DOHH2 (cell line): ENCODE results near the gene CDK2.
"Not testable (repeated sequence)": the region's sequence is repeated elsewhere in the genome, so short reads cannot be mapped to it uniquely, and the experiment has no call there.

ENCODE experiments used
- H3F3A ChIP-seq: fragments of 200-600 bp; sonication (generic), shearing (Covaris generic); 2 replicates; pipeline ENCODE4 v1.6.0; 2016; ENCODE audit warnings: antibody characterized with exemption, mild to moderate bottlenecking; ENCODE audit not compliant: control insufficient read depth, insufficient read depth
- H3K27ac ChIP-seq: fragments of 200-600 bp; sonication (generic); 2 replicates; pipeline ENCODE4 v1.5.1; 2014; ENCODE audit warnings: low read depth, mild to moderate bottlenecking, low read length, moderate library complexity
- H3K27me3 ChIP-seq: fragments of 200-600 bp; sonication (generic); 2 replicates; pipeline ENCODE4 v1.6.1; 2014; ENCODE audit warnings: mild to moderate bottlenecking, low read length, mixed read lengths; ENCODE audit not compliant: control insufficient read depth
- H3K36me3 ChIP-seq: fragments of 200-600 bp; sonication (generic); 2 replicates; pipeline ENCODE4 v1.6.1; 2014; ENCODE audit warnings: mild to moderate bottlenecking, low read length, moderate library complexity, mixed read lengths; ENCODE audit not compliant: control insufficient read depth
- H3K4me1 ChIP-seq: fragments of 200-600 bp; sonication (generic); 2 replicates; pipeline ENCODE4 v1.6.1; 2014; ENCODE audit warnings: mild to moderate bottlenecking, low read length, mixed read lengths; ENCODE audit not compliant: control insufficient read depth
- H3K4me2 ChIP-seq: fragments of 200-600 bp; sonication (generic); 2 replicates; pipeline ENCODE4 v1.6.0; 2014; ENCODE audit warnings: mild to moderate bottlenecking, low read length, moderate library complexity
- H3K4me3 ChIP-seq: fragments of 200-600 bp; sonication (generic); 2 replicates; pipeline ENCODE4 v1.5.1; 2014; ENCODE audit warnings: mild to moderate bottlenecking, low read length, mixed read lengths
- H3K79me2 ChIP-seq: fragments of 200-600 bp; sonication (generic); 2 replicates; pipeline ENCODE4 v1.6.1; 2014; ENCODE audit warnings: mild to moderate bottlenecking, low read length, mixed read lengths; ENCODE audit not compliant: control insufficient read depth
- H3K9me2 ChIP-seq: fragments of 200-600 bp; sonication (generic); replicated peaks from 2 replicates; pipeline ENCODE4 v1.6.1; 2014; ENCODE audit warnings: mild to moderate bottlenecking, low read length, mixed read lengths; ENCODE audit not compliant: control insufficient read depth
- H3K9me3 ChIP-seq: fragments of 200-600 bp; sonication (generic); 2 replicates; pipeline ENCODE4 v1.6.1; 2014; ENCODE audit warnings: antibody characterized with exemption, low read length, mixed read lengths; ENCODE audit not compliant: control insufficient read depth, insufficient read depth
- H4K20me1 ChIP-seq: fragments of 200-600 bp; sonication (generic); 2 replicates; pipeline ENCODE4 v1.6.0; 2014; ENCODE audit warnings: low read depth, mild to moderate bottlenecking, antibody characterized with exemption, low read length, moderate library complexity; ENCODE audit not compliant: control insufficient read depth, insufficient read depth
- EZH2phosphoT487 ChIP-seq: fragments of 200-600 bp; sonication (generic); IDR thresholded peaks from 2 replicates; pipeline ENCODE4 v1.6.1; 2017; ENCODE audit warnings: borderline replicate concordance, mild to moderate bottlenecking, antibody characterized with exemption, low read length, moderate library complexity, mixed read lengths
- TF ChIP-seq, protein P1 (sequence below): fragments of 200-600 bp; sonication (generic); IDR thresholded peaks from one replicate; pipeline ENCODE4 v1.5.1; 2014; ENCODE audit warnings: antibody characterized with exemption, mild to moderate bottlenecking, low read depth, low read length; ENCODE audit not compliant: poor library complexity, severe bottlenecking

The CDK2 gene

DNA sequence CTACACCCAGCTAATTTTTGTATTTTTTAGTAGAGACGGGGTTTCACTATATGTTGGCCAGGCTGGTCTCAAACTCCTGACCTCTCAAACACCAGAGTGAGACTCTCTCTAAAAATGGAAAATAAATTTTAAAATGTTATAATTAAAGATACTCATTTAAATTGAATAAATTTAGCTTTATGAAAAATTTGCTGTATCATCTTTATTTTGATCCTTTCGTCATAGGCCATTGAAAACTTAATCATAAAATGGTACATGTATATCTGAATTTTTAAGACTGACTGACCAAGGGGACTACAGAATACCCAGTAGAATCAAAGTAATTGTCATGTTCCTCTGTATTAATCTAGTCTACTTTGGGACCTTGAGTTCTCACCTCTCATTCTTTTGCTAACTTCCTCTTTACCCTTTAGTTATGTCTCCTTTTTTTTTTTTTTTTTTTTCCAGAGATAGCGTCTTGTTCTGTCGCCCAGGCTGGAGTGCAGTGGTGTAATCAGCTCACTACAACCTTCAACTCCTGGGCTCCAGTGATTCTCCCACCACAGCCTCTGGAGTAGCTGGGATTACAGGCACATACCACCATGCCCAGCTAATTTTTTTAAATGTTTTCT is 16.7 kb downstream of the CDK2 start:
- Histone ChIP-seq H3K36me3 (peaks cover 22% of the 10 kb centered on the region), H3K9me2 (no peaks in the 10 kb centered on the region), H3K79me2 (0 out of 2 replicates have a peak, but pooled peaks cover 6% of the 10 kb centered on the region), H3K9me3 (no peaks in the 10 kb centered on the region), H4K20me1 (no peaks in the 10 kb centered on the region), H3F3A (peaks cover 17% of the 10 kb centered on the region), H3K4me1 (peaks cover 29% of the 10 kb centered on the region), H3K4me3 (peak overlapping the region; percentile 36), H3K27me3 (no peaks in the 10 kb centered on the region), H3K4me2 (peak overlapping the region; percentile 75), H3K27ac (peak overlapping the region; percentile 62)
- no peak for TF ChIP-seq EZH2phosphoT487
- TF ChIP-seq, protein P1, sequence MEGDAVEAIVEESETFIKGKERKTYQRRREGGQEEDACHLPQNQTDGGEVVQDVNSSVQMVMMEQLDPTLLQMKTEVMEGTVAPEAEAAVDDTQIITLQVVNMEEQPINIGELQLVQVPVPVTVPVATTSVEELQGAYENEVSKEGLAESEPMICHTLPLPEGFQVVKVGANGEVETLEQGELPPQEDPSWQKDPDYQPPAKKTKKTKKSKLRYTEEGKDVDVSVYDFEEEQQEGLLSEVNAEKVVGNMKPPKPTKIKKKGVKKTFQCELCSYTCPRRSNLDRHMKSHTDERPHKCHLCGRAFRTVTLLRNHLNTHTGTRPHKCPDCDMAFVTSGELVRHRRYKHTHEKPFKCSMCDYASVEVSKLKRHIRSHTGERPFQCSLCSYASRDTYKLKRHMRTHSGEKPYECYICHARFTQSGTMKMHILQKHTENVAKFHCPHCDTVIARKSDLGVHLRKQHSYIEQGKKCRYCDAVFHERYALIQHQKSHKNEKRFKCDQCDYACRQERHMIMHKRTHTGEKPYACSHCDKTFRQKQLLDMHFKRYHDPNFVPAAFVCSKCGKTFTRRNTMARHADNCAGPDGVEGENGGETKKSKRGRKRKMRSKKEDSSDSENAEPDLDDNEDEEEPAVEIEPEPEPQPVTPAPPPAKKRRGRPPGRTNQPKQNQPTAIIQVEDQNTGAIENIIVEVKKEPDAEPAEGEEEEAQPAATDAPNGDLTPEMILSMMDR: no peak

DNA sequence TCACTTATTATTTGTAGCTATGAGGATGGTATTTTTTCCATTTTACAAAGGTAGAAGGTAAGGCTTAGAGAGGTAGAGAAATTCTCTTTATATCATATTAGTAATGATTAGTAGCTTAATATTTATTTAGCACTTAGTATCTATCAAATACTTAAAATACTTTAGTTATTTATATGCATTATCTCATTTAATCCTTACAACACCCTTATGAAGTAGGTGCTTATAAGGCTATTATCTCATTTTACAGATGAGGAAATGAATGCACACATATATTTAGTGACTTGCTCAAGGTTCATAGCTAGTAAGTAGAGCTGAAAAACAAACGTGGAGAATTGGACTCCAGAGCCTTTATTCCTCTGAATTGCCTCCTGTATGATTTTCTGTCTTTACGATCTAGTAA is 18.2 kb downstream of the CDK2 start:
- Histone ChIP-seq H3K4me1 (peaks cover 29% of the 10 kb centered on the region), H3K36me3 (peaks cover 28% of the 10 kb centered on the region), H3K27ac (no peak overlapping the region), H3K9me2 (no peaks in the 10 kb centered on the region), H3K9me3 (no peaks in the 10 kb centered on the region), H3K4me2 (no peak overlapping the region), H3K79me2 (0 out of 2 replicates have a peak, but pooled peaks cover 6% of the 10 kb centered on the region), H3K27me3 (no peaks in the 10 kb centered on the region), H3K4me3 (no peak overlapping the region), H3F3A (peaks cover 17% of the 10 kb centered on the region), H4K20me1 (no peaks in the 10 kb centered on the region)
- TF ChIP-seq EZH2phosphoT487: no peak
- TF ChIP-seq, protein P1: no peak

DNA sequence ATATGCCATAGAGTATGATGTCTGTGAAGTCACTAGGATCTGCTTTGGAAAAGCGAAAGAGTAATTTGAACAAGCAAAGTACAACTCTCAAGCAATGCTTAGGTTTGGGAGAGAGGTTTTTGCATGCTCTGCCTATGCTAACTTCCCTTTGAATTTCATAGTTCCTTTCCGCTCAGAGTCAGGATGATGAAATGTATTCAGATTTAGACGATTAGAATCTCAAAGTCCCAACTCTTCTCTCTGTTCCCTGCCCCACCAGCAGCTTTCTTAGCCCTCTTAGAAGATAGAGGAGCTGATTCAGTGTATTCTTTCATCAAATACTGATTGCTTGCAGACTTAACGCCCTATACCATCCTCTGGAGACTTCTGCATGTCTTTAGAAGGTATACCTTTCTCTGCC is 18.7 kb downstream of the CDK2 start:
- TF ChIP-seq, protein P1: no peak
- no peak for TF ChIP-seq EZH2phosphoT487
- peaks cover 30% of the 10 kb centered on the region for H3K36me3 ChIP-seq
- H4K20me1 ChIP-seq: no peaks in the 10 kb centered on the region
- no peaks in the 10 kb centered on the region for H3K27me3 ChIP-seq
- no peaks in the 10 kb centered on the region for H3K9me2 ChIP-seq
- H3K4me2 ChIP-seq: no peak overlapping the region
- H3K4me1 ChIP-seq: peaks cover 29% of the 10 kb centered on the region
- H3K27ac ChIP-seq: no peak overlapping the region
- no peak overlapping the region for H3K4me3 ChIP-seq
- no peaks in the 10 kb centered on the region for H3K9me3 ChIP-seq
- peaks cover 17% of the 10 kb centered on the region for H3F3A ChIP-seq
- H3K79me2 ChIP-seq: 0 out of 2 replicates have a peak, but pooled peaks cover 6% of the 10 kb centered on the region

DNA sequence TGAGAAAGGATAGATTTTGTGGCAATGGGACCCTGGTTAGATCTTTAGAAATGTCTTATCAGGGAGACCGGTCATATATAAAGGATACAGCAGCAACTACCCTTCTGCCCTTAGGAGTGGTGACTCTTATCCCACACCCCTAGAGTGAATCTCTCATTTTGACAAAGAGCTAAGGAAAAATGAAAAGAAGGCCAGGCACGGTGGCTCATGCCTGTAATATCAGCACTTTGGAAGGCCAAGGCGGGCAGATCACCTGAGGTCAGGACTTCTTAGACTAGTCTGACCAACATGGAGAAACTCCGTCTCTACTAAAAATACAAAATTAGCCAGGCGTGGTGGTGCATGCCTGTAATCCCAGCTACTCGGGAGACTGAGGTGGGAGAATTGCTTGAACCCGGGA is 19.3 kb downstream of the CDK2 start:
- H3K79me2 ChIP-seq, H3K9me3 ChIP-seq, H4K20me1 ChIP-seq, H3K27me3 ChIP-seq, H3K27ac ChIP-seq, H3K4me2 ChIP-seq, H3K4me3 ChIP-seq, H3K9me2 ChIP-seq: not testable (repeated sequence)
- Histone ChIP-seq H3F3A (peaks cover 17% of the 10 kb centered on the region), H3K4me1 (peaks cover 29% of the 10 kb centered on the region), H3K36me3 (peaks cover 32% of the 10 kb centered on the region)
